Endothelial cell of umbilical vein (primary cell): ENCODE results near the gene TLR9. TPM values are rescaled to one million over a fixed set of nuclear protein-coding genes. Genes with fewer than 3 reads are reported as not detected.

Experiments
- BruUV-seq: library from RNA; stranded (reverse); fragments of 400-500 nt; replicated peaks from 2 replicates; lab custom pipeline; 2021; lab: Mats Ljungman, UMichigan
- CTCF ChIA-PET: fragments of 300-600, 350-600 bp; sonication (Branson Sonifier 250); formaldehyde crosslinking; loops from one replicate; lab custom pipeline; 2021; ENCODE audit warnings: antibody characterized with exemption, inconsistent platforms; lab: Charles Lee
- POLR2A ChIA-PET: fragments of 300-600, 350-600 bp; sonication (Branson Sonifier 250); formaldehyde crosslinking; loops from one replicate; lab custom pipeline; 2021; ENCODE audit warnings: antibody characterized with exemption, inconsistent platforms; lab: Charles Lee
- DNase-seq: peaks from one replicate; pipeline ENCODE4 v3.0.0-alpha.2; 2011; ENCODE audit warnings: low read depth, low spot score
- FAIRE-seq: peaks from 2 replicates; lab custom pipeline; 2011; peaks lifted over from hg19 to GRCh38; lab: Jason Lieb, UNC
- H2AFZ ChIP-seq: 2 replicates; pipeline ENCODE4 v1.6.0; 2012; ENCODE audit warnings: low read depth, low read length, control low read depth, inconsistent platforms
- H3K27ac ChIP-seq: 2 replicates; pipeline ENCODE4 v1.5.1; 2011; ENCODE audit warnings: low read depth, mild to moderate bottlenecking, control low read depth, low read length, moderate library complexity; ENCODE audit not compliant: insufficient read depth
- H3K27me3 ChIP-seq, 2 experiments: 2 replicates each; pipeline versions ENCODE4 v1.6.0 to v1.6.1; 2011; ENCODE audit warnings: low read length in 2 of 2, mixed read lengths in 1 of 2; ENCODE audit not compliant: control insufficient read depth in 2 of 2, insufficient read depth in 2 of 2
- H3K36me3 ChIP-seq, 2 experiments: 2 replicates in 1 of 2; 3 replicates in 1 of 2; pipeline ENCODE4 v1.5.1; 2011; ENCODE audit warnings: low read length in 2 of 2, mild to moderate bottlenecking in 1 of 2, moderate library complexity in 1 of 2; ENCODE audit not compliant: control insufficient read depth in 2 of 2, insufficient read depth in 2 of 2; ENCODE audit errors: extremely low read depth in 1 of 2
- H3K4me1 ChIP-seq: 3 replicates; pipeline ENCODE4 v1.5.1; 2011; ENCODE audit warnings: mild to moderate bottlenecking, low read length; ENCODE audit not compliant: control insufficient read depth, insufficient read depth; ENCODE audit errors: extremely low read depth
- H3K4me2 ChIP-seq: 2 replicates; pipeline ENCODE4 v1.6.1; 2011; ENCODE audit warnings: low read length, control low read depth, mixed read lengths; ENCODE audit not compliant: insufficient read depth
- H3K4me3 ChIP-seq, 3 experiments: fragments of 200-600 bp in 1 of 3; sonication (generic), shearing (Covaris generic) in 1 of 3; replicated peaks in 1 of 3; 2 replicates each; pipeline ENCODE4 v1.5.1; 2011 to 2016; ENCODE audit warnings: control low read depth in 3 of 3, low read length in 3 of 3, mild to moderate bottlenecking in 2 of 3, inconsistent platforms in 1 of 3, low read depth in 1 of 3, moderate library complexity in 1 of 3; ENCODE audit not compliant: insufficient read depth in 1 of 3
- H3K79me2 ChIP-seq: 2 replicates; pipeline ENCODE4 v1.6.0; 2012; ENCODE audit warnings: low read length, inconsistent platforms; ENCODE audit not compliant: control insufficient read depth, insufficient read depth
- H3K9ac ChIP-seq: replicated peaks from 2 replicates; pipeline ENCODE3; 2011; ENCODE audit warnings: low read length, control low read depth; ENCODE audit not compliant: insufficient read depth; ENCODE audit errors: extremely low read depth
- H3K9me1 ChIP-seq: replicated peaks from 3 replicates; pipeline ENCODE4 v1.6.0; 2011; ENCODE audit warnings: mild to moderate bottlenecking, low read length; ENCODE audit not compliant: control insufficient read depth, insufficient read depth; ENCODE audit errors: extremely low read depth
- H3K9me3 ChIP-seq: replicated peaks from 2 replicates; pipeline ENCODE4 v1.5.1; 2012; ENCODE audit warnings: low read length, inconsistent platforms; ENCODE audit not compliant: control insufficient read depth, insufficient read depth
- H4K20me1 ChIP-seq: replicated peaks from 2 replicates; pipeline ENCODE3; 2011; ENCODE audit warnings: mild to moderate bottlenecking, low read length; ENCODE audit not compliant: control insufficient read depth, insufficient read depth; ENCODE audit errors: extremely low read depth
- EZH2 ChIP-seq: IDR thresholded peaks from 2 replicates; pipeline ENCODE4 v1.6.1; 2012; ENCODE audit warnings: borderline replicate concordance, low read depth, mild to moderate bottlenecking, moderate library complexity, low read length, inconsistent platforms; ENCODE audit not compliant: severe bottlenecking
- FOS ChIP-seq: IDR thresholded peaks from 2 replicates; pipeline ENCODE4 v1.6.1; 2011; ENCODE audit warnings: mild to moderate bottlenecking, low read length, moderate library complexity, borderline replicate concordance; ENCODE audit not compliant: insufficient read depth
- GATA2 ChIP-seq: IDR thresholded peaks from 2 replicates; pipeline ENCODE4 v1.7.0; 2011; ENCODE audit warnings: low read depth, mild to moderate bottlenecking, moderate library complexity, mixed read lengths, low read length; ENCODE audit not compliant: insufficient read length, insufficient read depth
- JUN ChIP-seq: IDR thresholded peaks from 2 replicates; pipeline ENCODE4 v1.6.1; 2011; ENCODE audit warnings: borderline replicate concordance, low read depth; ENCODE audit not compliant: insufficient read length, insufficient read depth
- MAX ChIP-seq: IDR thresholded peaks from 2 replicates; pipeline ENCODE4 v1.6.1; 2011; ENCODE audit not compliant: insufficient read depth, insufficient read length
- MYC ChIP-seq: IDR thresholded peaks from one replicate; pipeline ENCODE4 v1.6.1; 2011; ENCODE audit warnings: mild to moderate bottlenecking, low read depth, low read length
- POLR2A ChIP-seq: IDR thresholded peaks from 2 replicates; pipeline ENCODE4 v1.6.1; 2012; ENCODE audit warnings: low read depth, mild to moderate bottlenecking, control low read depth, low read length
- POLR2AphosphoS5 ChIP-seq: IDR thresholded peaks from 2 replicates; pipeline ENCODE4 v1.6.1; 2012; ENCODE audit warnings: low read depth, mild to moderate bottlenecking, control low read depth, low read length, moderate library complexity; ENCODE audit not compliant: insufficient read depth
- dilution Hi-C: fragments of 300-500 bp; cut with MboI; formaldehyde crosslinking; loops from one replicate; pipeline ENCODE4 v1.15.0; 2019; ENCODE audit warnings: low sequenced_read_pairs; ENCODE audit not compliant: extremely low pct_ligation_motif_present
- intact Hi-C: fragments of 100-400 bp; cut with micrococcal nuclease; formaldehyde crosslinking; loops from one replicate; pipeline ENCODE4 v1.10.0; 2022
- polyA plus RNA-seq, 4 experiments: library from polyadenylated mRNA; depleted of rRNA in 3 of 4; stranded (reverse) in 3 of 4; unstranded in 1 of 4; fragments of >200 nt; gene quantifications; 2 replicates each; pipeline versions ENCODE4 v1.2.1 to v1.2.3, GENCODE V29; 2011 to 2012; ENCODE audit warnings: missing spikeins in 1 of 4
- total RNA-seq: library from RNA; stranded (reverse); gene quantifications from 2 replicates; pipeline ENCODE4 v1.2.3, GENCODE V29; 2021
- TF ChIP-seq, protein P1 (sequence below), 2 donors: IDR thresholded peaks; 1 replicate in 1 of 2; 2 replicates in 1 of 2; pipeline ENCODE4 v1.5.1; 2011; ENCODE audit warnings: low read length in 2 of 2, mild to moderate bottlenecking in 2 of 2, moderate library complexity in 2 of 2, control low read depth in 1 of 2, inconsistent platforms in 1 of 2, low read depth in 1 of 2; ENCODE audit not compliant: insufficient read depth in 1 of 2; ENCODE audit errors: extremely low read depth in 1 of 2

The TLR9 gene
- total and polyA plus RNA-seq, 2 donors (not counting 3 experiments of a cell fraction or from before 2014, with no cell fraction given), result not detected

DNA sequence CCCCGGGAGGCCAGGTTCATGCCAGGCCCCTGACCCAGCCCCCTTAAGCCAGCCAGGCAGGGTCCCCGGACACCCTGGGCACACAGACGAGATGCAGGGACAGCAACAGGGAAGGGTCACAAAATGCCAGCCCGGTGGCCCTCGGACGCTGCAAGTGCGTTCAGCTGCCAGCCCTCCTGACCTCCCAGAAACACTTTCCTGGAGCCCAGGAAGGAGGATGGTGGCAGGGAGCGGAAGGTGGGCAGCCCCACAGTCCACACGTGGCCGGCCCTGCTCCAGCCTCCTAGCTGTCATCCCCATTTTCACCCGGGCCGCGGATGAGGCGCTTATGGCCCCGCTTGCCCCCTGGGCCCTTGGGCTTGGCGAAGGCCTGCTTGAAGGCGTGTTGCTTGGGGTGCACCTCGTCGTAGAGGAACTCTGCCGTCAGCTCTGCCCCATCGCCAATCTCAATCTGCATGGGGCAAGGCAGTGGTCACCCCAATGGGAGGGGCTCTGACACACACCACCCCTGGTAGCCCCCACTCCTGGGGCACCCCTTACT, 3.4 kb upstream of the TLR9 start:
- dilution Hi-C loops, result no loop called here
- TSS peak; percentile 60 for BruUV-seq

More for the DNA sequence above, 3.4 kb upstream of the TLR9 start:
- ChIA-PET POLR2A (no interaction called here), CTCF (interaction anchor here (0.8 to 1.6 kb wide), 2 partner anchors 9 to 10 kb away, joined by 4 to 10 read pairs; partner anchors contain the start of gene TWF2)
- Histone ChIP-seq H3K4me2 (no peak overlapping the region), H3K79me2 (peaks cover 5% of the 10 kb centered on the region), H3K27me3 (no peaks in the 10 kb centered on the region), H3K9me3 (no peaks in the 10 kb centered on the region), H3K4me1 (no peaks in the 10 kb centered on the region), H3K4me3 (no peak overlapping the region), H3K9ac (no peak overlapping the region), H3K36me3 (peaks cover 14 to 27% of the 10 kb centered on the region in 2 experiments), H4K20me1 (no peaks in the 10 kb centered on the region), H3K9me1 (no peaks in the 10 kb centered on the region), H3K27ac (no peak overlapping the region), H2AFZ (no peak overlapping the region)
- intact Hi-C loops, result no loop called here
- no peak for TF ChIP-seq JUN
- TF ChIP-seq MYC, result no peak
- TF ChIP-seq POLR2A, result no peak
- TF ChIP-seq POLR2AphosphoS5, result no peak
- TF ChIP-seq, protein P1, sequence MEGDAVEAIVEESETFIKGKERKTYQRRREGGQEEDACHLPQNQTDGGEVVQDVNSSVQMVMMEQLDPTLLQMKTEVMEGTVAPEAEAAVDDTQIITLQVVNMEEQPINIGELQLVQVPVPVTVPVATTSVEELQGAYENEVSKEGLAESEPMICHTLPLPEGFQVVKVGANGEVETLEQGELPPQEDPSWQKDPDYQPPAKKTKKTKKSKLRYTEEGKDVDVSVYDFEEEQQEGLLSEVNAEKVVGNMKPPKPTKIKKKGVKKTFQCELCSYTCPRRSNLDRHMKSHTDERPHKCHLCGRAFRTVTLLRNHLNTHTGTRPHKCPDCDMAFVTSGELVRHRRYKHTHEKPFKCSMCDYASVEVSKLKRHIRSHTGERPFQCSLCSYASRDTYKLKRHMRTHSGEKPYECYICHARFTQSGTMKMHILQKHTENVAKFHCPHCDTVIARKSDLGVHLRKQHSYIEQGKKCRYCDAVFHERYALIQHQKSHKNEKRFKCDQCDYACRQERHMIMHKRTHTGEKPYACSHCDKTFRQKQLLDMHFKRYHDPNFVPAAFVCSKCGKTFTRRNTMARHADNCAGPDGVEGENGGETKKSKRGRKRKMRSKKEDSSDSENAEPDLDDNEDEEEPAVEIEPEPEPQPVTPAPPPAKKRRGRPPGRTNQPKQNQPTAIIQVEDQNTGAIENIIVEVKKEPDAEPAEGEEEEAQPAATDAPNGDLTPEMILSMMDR (IDR thresholded peaks at IDR 0.05; ENCODE audit: extremely low read depth in 1 of 2, insufficient read depth in 1 of 2, low read depth in 1 of 2, low read length in 2 of 2), result no peak
- TF ChIP-seq EZH2, result no peak
- TF ChIP-seq GATA2, result no peak
- no peak for TF ChIP-seq MAX
- no peak for TF ChIP-seq FOS
- FAIRE-seq, result no peak
- DNase-seq, result no peak
